RWPE1 (cell line): ENCODE data around the gene SDHAF3.
A peak's percentile ranks its signal among the peaks of the same experiment; 100 is the strongest.
"Not testable (repeated sequence)": the region's sequence is repeated elsewhere in the genome, so short reads cannot be mapped to it uniquely, and the experiment has no call there.

Experiments used
- CTCF ChIA-PET: fragments of 350-600 bp; sonication (Branson Sonifier 250); formaldehyde crosslinking; extraction: SDS; loops from one replicate; lab custom pipeline; 2021; lab: Yijun Ruan, JAX
- POLR2A ChIA-PET: fragments of 400-600 bp; formaldehyde crosslinking; extraction: SDS; loops from one replicate; lab custom pipeline; 2020; ENCODE audit warnings: antibody characterized with exemption; ENCODE audit not compliant: low non-redundant PET; lab: Yijun Ruan, JAX
- DNase-seq: peaks from one replicate; pipeline ENCODE4 v3.0.0; 2012; ENCODE audit warnings: low spot score
- H3K27ac ChIP-seq: fragments of 450-650 bp; 2 replicates; pipeline ENCODE4 v1.5.1; 2017
- CTCF ChIP-seq: fragments of 450-650 bp; conservative IDR thresholded peaks from 2 replicates; pipeline ENCODE4 v1.5.1; 2017; ENCODE audit warnings: low read depth, mild to moderate bottlenecking

The SDHAF3 gene

GRCh38 chr7:97120713-97121457 lies 3.4 kb downstream of the SDHAF3 start:
- ChIA-PET CTCF (no interaction called here), POLR2A (no interaction called here)
- no peak for TF ChIP-seq CTCF
- H3K27ac ChIP-seq = no peak overlapping the region
- no peak for DNase-seq

GRCh38 chr7:97123115-97123514 lies 5.6 kb downstream of the SDHAF3 start:
- H3K27ac ChIP-seq, POLR2A ChIA-PET, CTCF ChIA-PET, DNase-seq: not testable (repeated sequence)

- ChIA-PET POLR2A (no interaction called here), CTCF (interaction anchor here (0.6 kb wide), 1 partner anchor 18 kb away, joined by 3 read pairs; no protein-coding TSS in a partner anchor)
- no peak for TF ChIP-seq CTCF
- no peak overlapping the region for H3K27ac ChIP-seq
- DNase-seq = no peak
Measured at GRCh38 chr7:97126483-97127171, 9.1 kb downstream of the SDHAF3 start.

GRCh38 chr7:97128736-97129135 lies 11.2 kb downstream of the SDHAF3 start:
- DNase-seq = no peak
- POLR2A ChIA-PET = no interaction called here
- CTCF ChIA-PET = no interaction called here
- no peak for TF ChIP-seq CTCF
- H3K27ac ChIP-seq = no peak overlapping the region

- ChIA-PET POLR2A (no interaction called here), CTCF (interaction anchor here (0.6 kb wide), 1 partner anchor 43 kb away, joined by 5 read pairs; no protein-coding TSS in a partner anchor)
- peak overlapping the region; percentile 75 for H3K27ac ChIP-seq
- no peak for TF ChIP-seq CTCF
- peak; percentile 46 for DNase-seq
Measured at GRCh38 chr7:97130417-97131139, 13.1 kb downstream of the SDHAF3 start.

GRCh38 chr7:97133159-97133558 lies 15.7 kb downstream of the SDHAF3 start:
- ChIA-PET CTCF (interaction anchor here (0.6 kb wide), 1 partner anchor 158 kb away, joined by 3 read pairs; no protein-coding TSS in a partner anchor), POLR2A (no interaction called here)
- no peak for DNase-seq
- no peak overlapping the region for H3K27ac ChIP-seq
- no peak for TF ChIP-seq CTCF
